HG03039 (cell line): ENCODE measurements around the gene ZCCHC9.
"Not testable (repeated sequence)": the region's sequence is repeated elsewhere in the genome, so short reads cannot be mapped to it uniquely, and the experiment has no call there.

Source experiments
- ATAC-seq: cut with Tn5 transposase; IDR thresholded peaks from one replicate; pipeline ENCODE4 v1.9.1; 2021; ENCODE audit warnings: mild to moderate bottlenecking, moderate library complexity; ENCODE audit not compliant: unreplicated experiment

ZCCHC9 gene

GRCh38 chr5:81303563-81303962 lies 2.2 kb downstream of the ZCCHC9 start:
- ATAC-seq, result no peak

DNA sequence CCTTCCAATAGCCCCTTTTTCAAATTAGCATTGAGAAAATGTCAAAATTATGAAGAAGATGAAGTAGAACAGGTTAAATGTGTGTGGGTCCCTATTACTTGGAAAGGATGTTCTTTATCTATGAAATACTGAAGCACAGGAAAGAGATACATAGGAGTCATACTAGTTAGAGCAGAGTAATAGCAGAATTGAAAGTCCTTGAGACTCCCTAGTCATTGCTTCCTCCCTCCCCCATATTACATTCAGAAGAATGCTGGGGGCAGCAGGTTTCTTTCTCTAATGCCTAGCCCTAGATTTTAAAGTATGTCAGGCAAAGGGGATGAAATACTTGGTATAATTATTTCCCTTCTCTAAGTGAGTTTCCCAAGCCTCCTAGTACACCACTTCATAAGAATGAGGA lies 4.4 kb downstream of the ZCCHC9 start:
- ATAC-seq, result no peak

DNA sequence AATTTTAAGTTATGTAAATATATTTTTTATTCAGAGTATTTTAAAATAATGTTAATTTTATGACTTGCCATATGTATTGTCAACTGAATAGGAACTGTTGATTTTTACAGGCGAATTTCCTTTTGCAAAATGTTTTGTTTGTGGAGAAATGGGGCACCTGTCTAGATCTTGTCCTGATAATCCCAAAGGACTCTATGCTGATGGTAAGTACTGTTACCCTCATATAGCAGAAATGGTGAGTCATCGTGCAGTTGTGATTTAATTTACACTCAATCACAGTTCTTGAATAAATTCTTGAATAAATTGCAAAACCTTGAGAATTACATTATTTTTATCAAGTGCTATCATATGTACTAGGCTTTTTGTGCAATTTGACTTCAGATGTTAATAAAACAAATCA lies 7.4 kb downstream of the ZCCHC9 start:
- ATAC-seq, result no peak

- ATAC-seq, result no peak
Measured at GRCh38 chr5:81310402-81311063, 9.1 kb downstream of the ZCCHC9 start.

GRCh38 chr5:81313278-81313677 lies 11.9 kb downstream of the ZCCHC9 start:
- ATAC-seq, result no peak

- no peak for ATAC-seq
Measured at GRCh38 chr5:81313686-81314085, 12.3 kb downstream of the ZCCHC9 start.

DNA sequence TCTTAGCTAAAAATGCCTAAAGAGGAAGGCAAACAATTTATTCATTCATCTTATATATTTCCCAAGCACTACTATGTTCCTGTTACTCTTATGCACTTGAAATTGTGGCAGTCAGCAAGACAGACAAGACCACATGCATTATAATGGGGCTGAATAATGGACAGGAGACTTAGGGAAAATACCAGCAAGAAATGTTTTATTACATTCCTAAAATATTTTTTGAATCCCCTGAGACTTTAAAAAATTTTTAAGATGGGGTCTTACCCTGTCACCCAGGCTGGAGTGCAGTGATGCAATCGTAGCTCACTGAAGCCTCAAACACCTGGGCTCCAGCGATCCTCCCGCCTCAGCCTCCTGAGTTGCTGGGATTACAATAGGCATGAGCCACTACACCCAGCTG lies 13.2 kb downstream of the ZCCHC9 start:
- ATAC-seq, result no peak

DNA sequence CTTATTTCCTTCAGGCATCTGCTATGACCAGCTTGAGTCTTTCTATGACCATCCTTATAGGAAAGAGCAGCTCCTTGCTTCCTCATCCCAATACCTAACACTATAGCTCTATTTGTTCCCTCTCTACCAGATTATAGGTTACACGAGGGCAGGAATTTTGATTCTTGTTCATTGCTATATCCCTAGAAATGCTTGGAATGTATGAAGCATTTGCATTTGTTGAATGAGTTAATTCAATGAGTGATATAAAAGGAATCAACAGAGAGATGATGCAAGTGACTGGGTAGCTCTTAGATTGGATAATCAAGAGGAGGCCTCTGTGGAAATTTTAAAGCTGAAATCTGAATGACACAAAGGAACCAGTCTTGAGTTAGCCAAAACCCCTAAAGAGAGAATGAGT lies 13.9 kb downstream of the ZCCHC9 start:
- ATAC-seq, result no peak

- ATAC-seq, result no peak
Measured at GRCh38 chr5:81315830-81316229, 14.4 kb downstream of the ZCCHC9 start.

DNA sequence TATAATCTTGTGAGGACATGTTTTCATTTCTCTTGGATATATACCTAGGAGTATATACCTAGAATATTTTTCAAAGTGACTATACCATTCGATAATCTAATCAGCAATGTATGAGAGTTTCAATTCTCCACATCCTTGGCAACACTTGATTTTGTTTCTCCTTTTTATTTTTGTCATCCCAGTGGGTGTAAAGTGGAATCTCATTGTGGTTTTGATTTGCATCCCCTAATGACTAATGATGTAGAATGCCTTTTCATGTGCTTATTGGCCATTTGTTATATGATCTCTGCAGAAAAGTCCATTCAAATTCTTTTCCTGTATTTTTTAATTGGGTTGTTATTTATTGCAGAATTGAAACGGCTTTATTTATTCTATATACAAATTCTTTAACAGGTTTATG lies 15.2 kb downstream of the ZCCHC9 start:
- ATAC-seq, result no peak

DNA sequence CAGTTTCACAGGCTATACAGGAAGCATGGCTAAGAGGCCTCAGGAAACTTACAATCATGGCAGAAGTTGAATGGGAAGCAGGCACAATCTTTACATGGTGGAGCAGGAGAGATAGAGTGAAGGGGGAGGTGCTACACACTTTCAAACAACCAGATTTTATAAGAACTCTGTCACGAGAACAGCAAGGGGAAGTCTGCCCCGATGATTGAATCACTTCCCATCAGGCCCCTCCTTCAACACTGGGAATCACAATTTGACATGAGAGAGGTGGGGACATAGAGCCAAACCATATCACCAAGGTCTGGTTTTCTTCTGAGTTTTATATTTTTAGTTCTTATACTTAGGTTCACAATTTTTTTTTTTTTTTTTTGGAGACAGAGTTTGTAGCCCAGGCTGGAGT lies 16.1 kb downstream of the ZCCHC9 start:
- no peak for ATAC-seq

- no peak for ATAC-seq
Measured at GRCh38 chr5:81326554-81326953, 25.2 kb downstream of the ZCCHC9 start.

DNA sequence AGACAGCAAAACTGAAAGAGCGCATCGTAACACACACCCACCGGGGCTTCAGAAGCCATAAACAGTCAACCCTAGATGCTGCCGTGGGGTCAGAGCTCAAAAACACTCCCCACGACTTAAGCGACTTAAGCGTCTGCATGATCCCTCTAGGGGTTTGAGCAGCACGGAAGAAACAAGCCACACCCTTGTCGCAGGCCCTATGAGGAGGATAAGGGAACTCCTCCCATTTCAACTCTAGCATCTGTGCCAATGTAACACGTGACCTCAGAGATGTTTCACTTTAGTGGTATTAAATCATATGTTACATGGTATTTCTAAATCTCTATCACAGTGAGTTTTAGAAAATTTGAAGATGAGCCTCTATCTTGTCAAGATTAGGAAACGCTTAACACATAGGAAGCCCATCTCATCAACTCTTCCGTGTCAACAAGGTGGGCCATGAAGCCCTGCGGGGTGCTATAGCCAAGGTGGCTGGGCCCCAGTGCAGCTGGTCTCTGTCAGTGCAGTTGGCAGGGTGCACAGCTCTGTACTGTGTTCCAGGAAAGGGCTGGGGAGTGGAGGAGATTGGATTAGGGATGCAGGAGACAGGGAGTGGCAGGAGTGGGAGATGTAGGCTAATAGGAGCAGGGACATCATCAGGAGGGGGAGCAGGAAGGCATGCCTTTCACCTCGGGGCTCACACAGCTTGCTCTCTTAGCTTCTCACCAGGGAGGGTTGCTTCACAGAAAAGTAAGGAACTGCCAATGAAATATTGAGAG lies 33.1 kb downstream of the ZCCHC9 start:
- ATAC-seq, result no peak

- no peak for ATAC-seq
Measured at GRCh38 chr5:81335946-81336345, 34.6 kb downstream of the ZCCHC9 start.

DNA sequence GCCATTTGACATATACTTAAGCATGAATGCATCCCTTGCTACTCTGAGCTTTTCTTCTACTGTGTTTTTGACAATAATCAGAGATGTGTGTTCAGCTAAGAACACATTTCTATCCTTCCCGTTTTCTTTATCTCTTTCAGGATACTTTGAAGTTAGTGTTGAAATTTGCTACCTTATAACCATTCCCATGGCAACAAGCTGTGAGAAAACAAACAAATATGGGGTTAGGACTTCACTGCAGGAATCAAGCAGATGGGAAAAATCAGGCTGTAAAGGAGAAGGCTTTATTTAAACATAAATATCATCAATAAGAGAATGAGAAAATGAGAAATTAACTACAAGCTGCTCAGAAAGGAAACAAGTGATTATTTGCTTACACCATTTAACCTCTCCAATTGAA lies 35.2 kb downstream of the ZCCHC9 start:
- ATAC-seq, result no peak

- no peak for ATAC-seq
Measured at GRCh38 chr5:81337803-81338202, 36.4 kb downstream of the ZCCHC9 start.

GRCh38 chr5:81338213-81338612 lies 36.8 kb downstream of the ZCCHC9 start:
- ATAC-seq, result not testable (repeated sequence)

DNA sequence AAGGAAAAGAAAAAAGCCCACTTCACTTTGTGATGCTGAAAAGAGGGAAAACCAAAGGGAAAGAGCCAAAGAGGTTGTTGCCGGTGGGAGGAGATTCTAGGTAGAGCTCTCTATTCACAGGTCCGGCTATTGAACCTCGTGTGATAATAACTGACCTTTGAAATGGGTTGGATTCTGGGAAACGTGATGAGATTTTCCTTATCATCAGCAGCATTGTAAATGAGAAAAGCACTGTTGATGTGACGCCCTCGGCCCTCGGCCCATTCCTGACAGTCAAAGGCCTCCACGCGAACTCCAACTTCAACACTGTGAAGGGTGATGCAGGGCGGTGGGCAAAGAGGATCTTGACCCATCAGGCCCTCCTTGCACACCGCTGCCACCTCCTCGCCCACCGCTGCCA lies 43.3 kb downstream of the ZCCHC9 start:
- ATAC-seq, result no peak

DNA sequence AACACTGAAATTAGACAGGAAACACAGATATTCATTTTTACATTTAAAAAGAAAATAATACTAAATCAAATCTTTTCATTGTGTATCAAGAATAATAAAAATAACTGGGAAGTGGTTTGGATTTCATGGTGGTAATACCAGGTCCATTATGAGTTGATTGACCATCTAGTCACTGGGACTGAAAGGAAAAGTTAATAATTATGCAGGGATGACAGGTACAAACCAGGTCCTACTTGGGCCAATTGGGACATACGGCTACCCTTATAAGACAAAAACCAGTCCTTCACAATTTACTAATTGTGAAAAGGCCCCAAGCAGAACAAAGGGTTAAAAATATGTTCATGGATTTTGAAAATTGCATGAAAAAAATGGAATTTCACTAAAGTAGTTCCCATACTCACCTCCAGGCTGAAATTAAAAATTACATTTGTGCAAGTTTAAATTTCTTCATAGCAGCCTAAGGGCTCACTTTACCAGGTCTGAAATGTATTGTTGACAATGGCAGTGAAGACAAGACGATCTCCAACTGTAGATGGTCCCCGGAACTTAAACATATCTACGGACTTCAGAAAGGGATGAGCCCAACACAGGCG lies 44.1 kb downstream of the ZCCHC9 start:
- ATAC-seq, result no peak

- ATAC-seq, result no peak
Measured at GRCh38 chr5:81349161-81349560, 47.8 kb downstream of the ZCCHC9 start.

- ATAC-seq, result no peak
Measured at GRCh38 chr5:81350507-81350906, 49.1 kb downstream of the ZCCHC9 start.

DNA sequence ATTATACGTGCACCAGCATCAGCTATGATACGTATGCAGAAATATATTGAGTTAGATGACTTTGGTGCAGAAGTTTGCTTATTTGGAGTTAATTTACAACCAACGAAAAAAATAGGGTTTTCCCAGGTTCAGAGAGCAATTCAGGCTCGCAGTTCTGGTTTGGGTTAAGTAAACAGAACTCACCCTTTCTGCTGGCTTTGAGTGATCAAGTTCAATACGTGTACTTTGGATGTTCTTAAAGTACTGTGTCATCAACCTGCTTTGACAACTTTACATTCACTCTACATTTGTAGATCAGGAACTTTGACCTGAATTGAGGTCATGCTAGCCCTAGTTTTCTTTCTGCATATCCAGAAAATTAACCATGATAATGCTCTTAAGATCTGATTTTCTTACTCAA lies 51.8 kb downstream of the ZCCHC9 start:
- ATAC-seq, result no peak
